Ishikawa (cell line): ENCODE results near the gene MYBL2.

ENCODE experiments used
- CEBPB ChIP-seq: IDR thresholded peaks from 2 replicates; pipeline ENCODE4 v1.6.1; 2012
- EGR1 ChIP-seq: IDR thresholded peaks from 2 replicates; pipeline ENCODE4 v1.6.1; 2012
- EP300 ChIP-seq: IDR thresholded peaks from 2 replicates; pipeline ENCODE4 v1.6.1; 2012; ENCODE audit warnings: borderline replicate concordance
- FOXM1 ChIP-seq: IDR thresholded peaks from 2 replicates; pipeline ENCODE4 v1.6.1; 2012; ENCODE audit warnings: low read depth, borderline replicate concordance
- RAD21 ChIP-seq: IDR thresholded peaks from 2 replicates; pipeline ENCODE4 v1.6.1; 2012; ENCODE audit warnings: low read depth
- TAF1 ChIP-seq: IDR thresholded peaks from 2 replicates; pipeline ENCODE4 v1.6.1; 2012; ENCODE audit warnings: low read depth, mild to moderate bottlenecking
- TEAD4 ChIP-seq: IDR thresholded peaks from 2 replicates; pipeline ENCODE4 v1.6.1; 2012
- TF ChIP-seq, protein P1 (sequence below): IDR thresholded peaks from 2 replicates; pipeline ENCODE4 v1.6.1; 2012; ENCODE audit warnings: low read depth, mild to moderate bottlenecking
- TF ChIP-seq, protein P2 (sequence below): IDR thresholded peaks from 2 replicates; pipeline ENCODE4 v1.6.1; 2012

DNA sequence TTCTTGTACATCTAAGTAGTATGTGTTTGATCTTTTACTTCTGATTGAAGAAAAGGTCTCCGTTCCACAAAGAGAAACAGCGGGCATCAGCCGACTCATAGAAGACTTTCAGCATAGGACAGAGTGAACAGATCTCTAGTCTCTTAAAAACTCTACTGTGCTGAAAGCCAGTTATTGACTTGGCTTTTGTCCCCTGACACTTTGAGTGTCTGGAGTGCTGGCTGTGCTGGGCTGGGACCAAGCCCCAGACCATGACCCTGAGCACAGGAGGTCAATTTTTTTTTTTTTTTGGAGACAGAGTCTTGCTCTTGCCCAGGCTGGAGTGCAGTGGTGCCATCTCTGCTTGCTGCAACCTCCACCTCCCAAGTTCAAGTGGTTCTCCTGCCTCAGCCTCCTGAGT lies 27.8 kb downstream of the MYBL2 start:
- TF ChIP-seq, protein P1, sequence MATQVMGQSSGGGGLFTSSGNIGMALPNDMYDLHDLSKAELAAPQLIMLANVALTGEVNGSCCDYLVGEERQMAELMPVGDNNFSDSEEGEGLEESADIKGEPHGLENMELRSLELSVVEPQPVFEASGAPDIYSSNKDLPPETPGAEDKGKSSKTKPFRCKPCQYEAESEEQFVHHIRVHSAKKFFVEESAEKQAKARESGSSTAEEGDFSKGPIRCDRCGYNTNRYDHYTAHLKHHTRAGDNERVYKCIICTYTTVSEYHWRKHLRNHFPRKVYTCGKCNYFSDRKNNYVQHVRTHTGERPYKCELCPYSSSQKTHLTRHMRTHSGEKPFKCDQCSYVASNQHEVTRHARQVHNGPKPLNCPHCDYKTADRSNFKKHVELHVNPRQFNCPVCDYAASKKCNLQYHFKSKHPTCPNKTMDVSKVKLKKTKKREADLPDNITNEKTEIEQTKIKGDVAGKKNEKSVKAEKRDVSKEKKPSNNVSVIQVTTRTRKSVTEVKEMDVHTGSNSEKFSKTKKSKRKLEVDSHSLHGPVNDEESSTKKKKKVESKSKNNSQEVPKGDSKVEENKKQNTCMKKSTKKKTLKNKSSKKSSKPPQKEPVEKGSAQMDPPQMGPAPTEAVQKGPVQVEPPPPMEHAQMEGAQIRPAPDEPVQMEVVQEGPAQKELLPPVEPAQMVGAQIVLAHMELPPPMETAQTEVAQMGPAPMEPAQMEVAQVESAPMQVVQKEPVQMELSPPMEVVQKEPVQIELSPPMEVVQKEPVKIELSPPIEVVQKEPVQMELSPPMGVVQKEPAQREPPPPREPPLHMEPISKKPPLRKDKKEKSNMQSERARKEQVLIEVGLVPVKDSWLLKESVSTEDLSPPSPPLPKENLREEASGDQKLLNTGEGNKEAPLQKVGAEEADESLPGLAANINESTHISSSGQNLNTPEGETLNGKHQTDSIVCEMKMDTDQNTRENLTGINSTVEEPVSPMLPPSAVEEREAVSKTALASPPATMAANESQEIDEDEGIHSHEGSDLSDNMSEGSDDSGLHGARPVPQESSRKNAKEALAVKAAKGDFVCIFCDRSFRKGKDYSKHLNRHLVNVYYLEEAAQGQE = no peak
- no peak for TF ChIP-seq FOXM1
- no peak for TF ChIP-seq EGR1
- no peak for TF ChIP-seq CEBPB
- TF ChIP-seq, protein P2, sequence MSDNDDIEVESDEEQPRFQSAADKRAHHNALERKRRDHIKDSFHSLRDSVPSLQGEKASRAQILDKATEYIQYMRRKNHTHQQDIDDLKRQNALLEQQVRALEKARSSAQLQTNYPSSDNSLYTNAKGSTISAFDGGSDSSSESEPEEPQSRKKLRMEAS = no peak
- TF ChIP-seq TAF1 = no peak
- TF ChIP-seq RAD21 = no peak
- no peak for TF ChIP-seq EP300
- TF ChIP-seq TEAD4 = no peak
